ENCODE results near the gene SOX12. TPM values are rescaled to one million over a fixed set of nuclear protein-coding genes. Genes with fewer than 3 reads are reported as not detected.

SOX12 gene
- total and polyA plus RNA-seq, 3 donors from 2014 or later, result 13.4 to 23.8 (median 19.2) TPM

DNA sequence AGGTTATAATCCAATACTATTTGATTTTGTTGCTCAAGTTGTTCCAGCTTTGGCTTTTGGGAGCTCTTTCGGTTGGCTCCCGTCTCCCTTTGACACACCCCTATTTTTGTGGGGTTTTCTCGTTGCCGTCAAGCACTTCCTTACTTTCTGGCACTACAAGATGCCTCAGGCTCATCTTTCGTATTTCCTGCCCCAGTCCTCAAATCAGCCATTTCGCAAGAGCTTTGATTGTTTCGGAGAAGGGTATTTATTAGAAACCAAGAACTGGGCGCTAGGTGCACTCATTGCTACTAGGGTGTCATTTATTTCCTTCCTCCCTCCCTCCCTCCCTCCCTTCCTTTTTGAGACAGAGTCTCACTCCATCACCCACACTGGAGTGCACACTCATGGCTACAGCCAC, 13.3 kb upstream of the SOX12 start:
- no peak overlapping the region for H3K4me3 ChIP-seq
- 74 to 84% methylated on average over 8 of the region's 8 CpGs for WGBS, 2 donors
- intact Hi-C loops (cut with DNase I; ENCODE audit: low total_unique reads), result no loop called here

DNA sequence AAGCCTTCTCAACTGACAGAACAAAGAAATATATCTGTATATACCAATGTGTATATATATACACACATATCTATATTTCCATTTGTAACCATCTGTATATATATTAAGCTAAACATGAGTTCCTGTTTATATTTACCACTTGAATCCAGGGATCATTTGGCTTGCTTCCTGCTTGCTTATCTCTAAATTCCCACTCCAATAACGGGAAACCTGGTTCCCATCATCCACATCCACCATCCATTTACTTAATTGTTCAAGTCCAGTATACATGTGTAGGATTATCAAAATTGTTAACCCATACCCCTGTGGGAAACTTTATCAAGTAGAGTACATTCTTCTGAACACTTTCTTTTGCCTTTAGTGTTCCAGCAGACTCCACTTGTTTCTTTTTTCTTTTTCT, 12.5 kb upstream of the SOX12 start:
- H3K36me3 ChIP-seq (ENCODE audit: low read depth, missing control alignments), result no peaks in the 10 kb centered on the region
- peaks cover 4% of the 10 kb centered on the region for H3K4me1 ChIP-seq
- no peak overlapping the region for H3K4me3 ChIP-seq
- DNase-seq, result no peak
- H3K9me3 ChIP-seq, result no peaks in the 10 kb centered on the region
- intact Hi-C loops (cut with DNase I; ENCODE audit: low total_unique reads), result no loop called here
- TF ChIP-seq POLR2A (IDR thresholded peaks at IDR 0.05), result no peak
- TF ChIP-seq, protein P1, sequence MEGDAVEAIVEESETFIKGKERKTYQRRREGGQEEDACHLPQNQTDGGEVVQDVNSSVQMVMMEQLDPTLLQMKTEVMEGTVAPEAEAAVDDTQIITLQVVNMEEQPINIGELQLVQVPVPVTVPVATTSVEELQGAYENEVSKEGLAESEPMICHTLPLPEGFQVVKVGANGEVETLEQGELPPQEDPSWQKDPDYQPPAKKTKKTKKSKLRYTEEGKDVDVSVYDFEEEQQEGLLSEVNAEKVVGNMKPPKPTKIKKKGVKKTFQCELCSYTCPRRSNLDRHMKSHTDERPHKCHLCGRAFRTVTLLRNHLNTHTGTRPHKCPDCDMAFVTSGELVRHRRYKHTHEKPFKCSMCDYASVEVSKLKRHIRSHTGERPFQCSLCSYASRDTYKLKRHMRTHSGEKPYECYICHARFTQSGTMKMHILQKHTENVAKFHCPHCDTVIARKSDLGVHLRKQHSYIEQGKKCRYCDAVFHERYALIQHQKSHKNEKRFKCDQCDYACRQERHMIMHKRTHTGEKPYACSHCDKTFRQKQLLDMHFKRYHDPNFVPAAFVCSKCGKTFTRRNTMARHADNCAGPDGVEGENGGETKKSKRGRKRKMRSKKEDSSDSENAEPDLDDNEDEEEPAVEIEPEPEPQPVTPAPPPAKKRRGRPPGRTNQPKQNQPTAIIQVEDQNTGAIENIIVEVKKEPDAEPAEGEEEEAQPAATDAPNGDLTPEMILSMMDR (IDR thresholded peaks at IDR 0.05), result no peak
- no peaks in the 10 kb centered on the region for H3K27me3 ChIP-seq
- 52 to 70% methylated on average over 1 of the region's 1 CpG for WGBS, 2 donors
- H3K27ac ChIP-seq, result no peak overlapping the region

More for the DNA sequence above, 13.3 kb upstream of the SOX12 start:
- DNase-seq, result no peak
- no peaks in the 10 kb centered on the region for H3K36me3 ChIP-seq (ENCODE audit: low read depth, missing control alignments)
- peaks cover 4% of the 10 kb centered on the region for H3K4me1 ChIP-seq
- no peak overlapping the region for H3K27ac ChIP-seq
- H3K9me3 ChIP-seq, result no peaks in the 10 kb centered on the region
- TF ChIP-seq POLR2A (IDR thresholded peaks at IDR 0.05), result no peak
- TF ChIP-seq, protein P1 (IDR thresholded peaks at IDR 0.05), result no peak
- no peaks in the 10 kb centered on the region for H3K27me3 ChIP-seq

DNA sequence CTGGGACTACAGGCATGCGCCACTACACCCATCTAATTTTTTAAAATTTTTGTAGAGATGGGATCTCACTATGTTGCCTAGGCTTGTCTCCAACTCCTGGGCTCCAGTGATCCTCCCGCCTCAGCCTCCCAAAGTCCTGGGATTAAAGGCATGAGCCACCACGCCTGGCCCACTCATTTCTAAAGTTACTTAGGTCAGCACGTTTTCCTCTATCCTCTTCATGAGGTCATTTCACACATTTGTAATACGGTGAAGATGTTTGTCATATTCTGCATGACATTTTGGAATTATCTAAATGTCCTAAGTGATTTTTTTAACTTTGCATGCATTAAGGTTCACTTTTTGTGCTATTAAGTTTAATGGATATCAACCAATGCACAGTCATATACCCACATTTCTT, 11.9 kb upstream of the SOX12 start:
- Histone ChIP-seq H3K4me1 (peaks cover 4% of the 10 kb centered on the region), H3K36me3 (ENCODE audit: low read depth, missing control alignments) (no peaks in the 10 kb centered on the region), H3K27me3 (no peaks in the 10 kb centered on the region), H3K27ac (no peak overlapping the region), H3K4me3 (no peak overlapping the region), H3K9me3 (no peaks in the 10 kb centered on the region)
- TF ChIP-seq, protein P1 (IDR thresholded peaks at IDR 0.05), result no peak
- no peak for TF ChIP-seq POLR2A (IDR thresholded peaks at IDR 0.05)
- WGBS, 2 donors, result 88 to 92% methylated on average over 5 of the region's 5 CpGs
- DNase-seq, result no peak
- intact Hi-C loops (cut with DNase I; ENCODE audit: low total_unique reads), result no loop called here

DNA sequence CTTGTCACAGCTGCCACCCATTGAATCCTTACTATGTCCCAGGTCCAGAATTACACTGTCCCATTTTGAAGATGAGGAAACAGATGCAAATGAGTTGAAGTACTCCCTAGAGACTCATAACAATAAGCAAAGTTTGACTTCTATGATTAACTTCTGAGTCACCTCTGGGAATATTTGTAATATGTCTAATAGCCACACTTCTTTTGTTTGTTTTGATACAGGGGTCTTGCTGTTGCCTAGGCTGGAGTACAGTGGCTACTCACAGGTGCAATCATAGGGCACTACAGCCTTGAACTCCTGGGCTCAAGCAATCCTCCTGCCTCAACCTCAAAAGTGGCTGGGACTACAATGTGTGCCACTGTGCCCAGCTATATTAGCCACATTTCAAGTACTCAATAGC, 11.4 kb upstream of the SOX12 start:
- intact Hi-C loops (cut with DNase I; ENCODE audit: low total_unique reads), result no loop called here
- Histone ChIP-seq H3K36me3 (ENCODE audit: low read depth, missing control alignments) (no peaks in the 10 kb centered on the region), H3K4me3 (no peak overlapping the region), H3K27me3 (no peaks in the 10 kb centered on the region), H3K9me3 (no peaks in the 10 kb centered on the region), H3K27ac (no peak overlapping the region), H3K4me1 (peaks cover 4% of the 10 kb centered on the region)
- TF ChIP-seq, protein P1 (IDR thresholded peaks at IDR 0.05), result no peak
- TF ChIP-seq POLR2A (IDR thresholded peaks at IDR 0.05), result no peak
- no peak for DNase-seq

DNA sequence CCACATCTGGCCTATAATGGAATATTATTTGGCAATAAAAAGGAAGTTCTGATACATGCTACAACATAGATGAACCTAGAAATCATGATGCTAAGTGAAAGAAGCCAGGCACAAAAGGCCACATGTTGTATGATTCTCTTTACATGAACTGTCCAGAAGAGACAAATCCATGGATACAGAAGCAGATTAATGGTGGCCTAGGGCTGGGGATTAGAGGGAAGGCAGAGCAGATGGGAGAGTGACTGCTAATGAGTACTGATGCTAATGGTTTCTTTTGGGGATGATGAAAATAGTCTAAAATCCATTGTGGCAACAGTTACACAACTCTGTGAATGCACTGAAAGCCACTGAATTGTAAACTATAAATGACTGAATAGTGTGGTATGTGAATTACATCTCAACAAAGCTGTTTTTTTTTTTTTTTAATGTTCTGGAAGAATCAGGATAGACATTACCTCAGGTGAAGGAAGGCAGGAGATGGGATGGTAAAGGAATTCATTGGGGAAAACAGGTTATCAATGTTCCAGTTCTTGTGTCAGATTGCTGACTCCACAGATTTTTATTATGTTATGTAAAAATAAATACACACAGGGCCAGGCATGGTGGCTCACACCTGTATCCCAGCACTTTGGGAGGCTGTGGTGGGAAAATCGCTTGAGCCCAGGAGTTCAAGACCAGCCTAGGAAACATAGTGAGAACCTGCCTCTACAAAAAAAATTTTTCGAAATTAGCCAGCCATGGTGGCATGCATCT, 8.9 kb upstream of the SOX12 start:
- no peaks in the 10 kb centered on the region for H3K9me3 ChIP-seq
- 90 to 94% methylated on average over 2 of the region's 2 CpGs for WGBS, 2 donors
- H3K27ac ChIP-seq, result no peak overlapping the region
- TF ChIP-seq POLR2A (IDR thresholded peaks at IDR 0.05), result no peak
- TF ChIP-seq, protein P1 (IDR thresholded peaks at IDR 0.05), result no peak
- H3K36me3 ChIP-seq (ENCODE audit: low read depth, missing control alignments), result no peaks in the 10 kb centered on the region
- H3K4me3 ChIP-seq, result no peak overlapping the region
- DNase-seq, result no peak
- H3K27me3 ChIP-seq, result no peaks in the 10 kb centered on the region
- no peaks in the 10 kb centered on the region for H3K4me1 ChIP-seq
- intact Hi-C loops (cut with DNase I; ENCODE audit: low total_unique reads), result no loop called here

Data from testis (tissue), 3 donors.